A549 (cell line): ENCODE results near the gene FGD1. TPM values are rescaled to one million over a fixed set of nuclear protein-coding genes. Genes with fewer than 3 reads are reported as not detected.
A peak's percentile ranks its signal among the peaks of the same experiment; 100 is the strongest.

Experiments used
- ATAC-seq, 2 experiments: fragments of 200-7000 bp in 1 of 2; fragments of >200 bp in 1 of 2; cut with Nextera tagmentation in 1 of 2; cut with Tn5 transposase in 1 of 2; 3 replicates each; pipeline versions ENCODE4 v1.8.0 to v1.9.1; 2018 to 2020; ENCODE audit warnings: mild to moderate bottlenecking in 1 of 2, moderate library complexity in 1 of 2
- CTCF ChIA-PET: fragments of 300-600 bp; sonication (Branson Sonifier 250); formaldehyde crosslinking; extraction: SDS; loops from one replicate; lab custom pipeline; 2021; ENCODE audit warnings: antibody characterized with exemption, inconsistent platforms; lab: Yijun Ruan, JAX
- POLR2A ChIA-PET: fragments of 350-600 bp; formaldehyde crosslinking; extraction: SDS; loops from one replicate; lab custom pipeline; 2021; ENCODE audit warnings: antibody characterized with exemption, inconsistent platforms; lab: Yijun Ruan, JAX
- DNase-seq, 2 experiments: peaks; one replicate each; pipeline versions ENCODE4 v3.0.0 to v3.0.0-alpha.2; 2011 to 2016; ENCODE audit warnings: low read depth in 1 of 2, low spot score in 1 of 2
- FAIRE-seq: peaks from 2 replicates; lab custom pipeline; 2011; peaks lifted over from hg19 to GRCh38; lab: Jason Lieb, UNC
- H3K27ac ChIP-seq, 2 experiments: fragments of >200 bp; sonication (Bioruptor Twin); formaldehyde crosslinking; 3 replicates each; pipeline ENCODE4 v1.5.1; 2016 to 2017
- H3K4me1 ChIP-seq: fragments of >200 bp; sonication (Bioruptor Twin); formaldehyde crosslinking; 3 replicates; pipeline ENCODE4 v1.6.1; 2016
- H3K4me2 ChIP-seq: fragments of >200 bp; sonication (Bioruptor Twin); formaldehyde crosslinking; 3 replicates; pipeline ENCODE4 v1.6.1; 2016
- H3K4me3 ChIP-seq: fragments of >200 bp; sonication (Bioruptor Twin); formaldehyde crosslinking; 3 replicates; pipeline ENCODE4 v1.5.1; 2016
- H3K9me3 ChIP-seq: fragments of >200 bp; sonication (Bioruptor Twin); formaldehyde crosslinking; 3 replicates; pipeline ENCODE4 v1.6.1; 2016
- ATOH8 ChIP-seq: fragments of 250-450 bp; sonication (Bioruptor Pico); IDR thresholded peaks from 2 replicates; pipeline ENCODE4 v1.5.0; 2020; ENCODE audit warnings: low read depth, mild to moderate bottlenecking, moderate library complexity
- BHLHE40 ChIP-seq: IDR thresholded peaks from 2 replicates; pipeline ENCODE4 v1.6.1; 2012; ENCODE audit warnings: low read depth, low read length, inconsistent platforms
- CHD2 ChIP-seq: fragments of 150-350 bp; IDR thresholded peaks from 2 replicates; pipeline ENCODE4 v1.6.1; 2014; ENCODE audit warnings: low read length; ENCODE audit not compliant: partially characterized antibody
- CTCF ChIP-seq: fragments of >200 bp; sonication (Bioruptor Twin); formaldehyde crosslinking; IDR thresholded peaks from 3 replicates; pipeline ENCODE4 v1.5.1; 2016
- EHF ChIP-seq: fragments of 250-450 bp; sonication (Bioruptor Pico); IDR thresholded peaks from 2 replicates; pipeline ENCODE4 v1.5.0; 2020; ENCODE audit warnings: mild to moderate bottlenecking
- FOSB ChIP-seq: fragments of 250-450 bp; sonication (Bioruptor Pico); IDR thresholded peaks from 2 replicates; pipeline ENCODE4 v1.5.0; 2020; ENCODE audit warnings: mild to moderate bottlenecking, moderate library complexity
- HDAC2 ChIP-seq: fragments of 200-600 bp; sonication (generic); IDR thresholded peaks from 2 replicates; pipeline ENCODE4 v1.6.1; 2016
- HOXA7 ChIP-seq: fragments of 250-450 bp; sonication (Bioruptor Pico); IDR thresholded peaks from 2 replicates; pipeline ENCODE4 v1.5.0; 2020; ENCODE audit warnings: mild to moderate bottlenecking, moderate library complexity
- KDM1A ChIP-seq: fragments of 200-600 bp; sonication (generic); IDR thresholded peaks from 2 replicates; pipeline ENCODE4 v1.6.1; 2016; ENCODE audit warnings: low read depth, mild to moderate bottlenecking
- MAZ ChIP-seq: fragments of 150-350 bp; IDR thresholded peaks from 2 replicates; pipeline ENCODE4 v1.6.1; 2014; ENCODE audit warnings: antibody characterized with exemption, low read depth, low read length, borderline replicate concordance
- MYC ChIP-seq: IDR thresholded peaks from 2 replicates; pipeline ENCODE4 v1.6.1; 2012; ENCODE audit warnings: mild to moderate bottlenecking, inconsistent platforms, low read length, improper control_type of control experiment, borderline replicate concordance
- NPAS2 ChIP-seq: fragments of 250-450 bp; sonication (Bioruptor Pico); IDR thresholded peaks from 2 replicates; pipeline ENCODE4 v1.8.0; 2022; ENCODE audit warnings: mild to moderate bottlenecking, moderate library complexity, borderline replicate concordance
- RFX5 ChIP-seq: fragments of 450-650 bp; IDR thresholded peaks from 2 replicates; pipeline ENCODE4 v1.7.1; 2014; ENCODE audit warnings: antibody characterized with exemption, mild to moderate bottlenecking, moderate library complexity
- SMC3 ChIP-seq: fragments of >200 bp; sonication (Bioruptor Twin); formaldehyde crosslinking; IDR thresholded peaks from 3 replicates; pipeline ENCODE4 v1.6.1; 2018; ENCODE audit warnings: inconsistent platforms
- SREBF2 ChIP-seq: fragments of 450-650 bp; IDR thresholded peaks from 2 replicates; pipeline ENCODE4 v1.6.1; 2014; ENCODE audit warnings: mild to moderate bottlenecking, moderate library complexity
- TFCP2L1 ChIP-seq: fragments of 250-450 bp; sonication (Bioruptor Pico); IDR thresholded peaks from 2 replicates; pipeline ENCODE4 v1.5.0; 2021; ENCODE audit warnings: mild to moderate bottlenecking
- WGBS: methylation state at CpG from one replicate; pipeline ENCODE4 v1.1.6; 2017; ENCODE audit errors: missing lambda C conversion rate; 5-methylcytosine and 5-hydroxymethylcytosine counted together
- polyA plus RNA-seq, 4 experiments: library from polyadenylated mRNA; depleted of rRNA in 3 of 4; stranded (reverse); fragments of >200 nt; fragmentation: RNase III in 1 of 4; extraction: RNeasy Plus Mini Kit Qiagen cat#74134 plus additional on column Dnase treatment in 1 of 4; gene quantifications; 2 replicates in 3 of 4; 3 replicates in 1 of 4; pipeline ENCODE4 v1.2.3, GENCODE V29; 2011 to 2017
- TF ChIP-seq, protein P1 (sequence below): IDR thresholded peaks from 2 replicates; pipeline ENCODE4 v1.6.1; 2012
- TF ChIP-seq, protein P2 (sequence below): fragments of 250-450 bp; sonication (Bioruptor Pico); IDR thresholded peaks from 2 replicates; pipeline ENCODE4 v1.5.0; 2021; ENCODE audit warnings: mild to moderate bottlenecking, moderate library complexity, borderline replicate concordance

FGD1 gene
- polyA plus RNA-seq, 2 of the 4 experiments (the other 2 are of a cell fraction), result 1.9 to 5.8 TPM

DNA sequence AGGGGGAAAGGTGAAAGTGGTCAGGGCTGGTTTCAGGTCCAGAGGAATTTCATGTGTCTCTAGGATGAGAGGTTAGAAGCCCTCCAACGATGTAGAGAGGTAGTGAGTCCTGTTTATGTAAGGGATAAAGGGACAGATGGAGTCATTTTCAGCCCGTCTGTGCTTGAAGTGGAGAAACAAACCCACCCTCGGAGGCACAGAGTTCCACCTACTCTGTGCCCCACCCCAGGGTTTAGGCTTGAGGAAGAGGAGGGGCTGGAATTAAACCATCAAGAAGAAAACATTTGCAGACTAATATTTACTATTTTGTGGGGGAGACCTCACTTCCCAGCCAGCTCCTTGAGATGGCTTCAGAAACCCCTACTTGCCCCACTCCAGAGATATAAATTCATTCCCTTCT lies 33.1 kb upstream of the FGD1 start:
- ChIA-PET POLR2A (interaction anchor here (1.1 to 1.9 kb wide), 7 partner anchors 14 to 845 kb away, joined by 3 to 12 read pairs (median 4); partner anchors contain the start of genes FGD1 and TSR2), CTCF (interaction anchor here (1.0 kb wide), 1 partner anchor 15 kb away, joined by 3 read pairs; no protein-coding TSS in a partner anchor)
- Histone ChIP-seq H3K9me3 (peaks cover 7% of the 10 kb centered on the region; the same call in 2 of the 3 replicates), H3K27ac (peak overlapping the region; percentile 96 to 99), H3K4me1 (peaks cover 16% of the 10 kb centered on the region; the same call in 2 of the 3 replicates), H3K4me3 (peak overlapping the region; percentile 92), H3K4me2 (peak overlapping the region; percentile 70)
- FAIRE-seq (no peak), DNase-seq (no peak), ATAC-seq (no peak)
- WGBS, result 84% methylated on average over 3 of the region's 3 CpGs
- TF ChIP-seq CTCF, result no peak
- no peak for TF ChIP-seq MAZ
- no peak for TF ChIP-seq RFX5
- no peak for TF ChIP-seq HOXA7 (CRISPR knock-in tag)
- TF ChIP-seq KDM1A, result no peak
- TF ChIP-seq BHLHE40, result no peak
- TF ChIP-seq, protein P1, sequence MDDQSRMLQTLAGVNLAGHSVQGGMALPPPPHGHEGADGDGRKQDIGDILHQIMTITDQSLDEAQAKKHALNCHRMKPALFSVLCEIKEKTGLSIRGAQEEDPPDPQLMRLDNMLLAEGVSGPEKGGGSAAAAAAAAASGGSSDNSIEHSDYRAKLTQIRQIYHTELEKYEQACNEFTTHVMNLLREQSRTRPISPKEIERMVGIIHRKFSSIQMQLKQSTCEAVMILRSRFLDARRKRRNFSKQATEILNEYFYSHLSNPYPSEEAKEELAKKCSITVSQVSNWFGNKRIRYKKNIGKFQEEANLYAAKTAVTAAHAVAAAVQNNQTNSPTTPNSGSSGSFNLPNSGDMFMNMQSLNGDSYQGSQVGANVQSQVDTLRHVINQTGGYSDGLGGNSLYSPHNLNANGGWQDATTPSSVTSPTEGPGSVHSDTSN, result no peak

DNA sequence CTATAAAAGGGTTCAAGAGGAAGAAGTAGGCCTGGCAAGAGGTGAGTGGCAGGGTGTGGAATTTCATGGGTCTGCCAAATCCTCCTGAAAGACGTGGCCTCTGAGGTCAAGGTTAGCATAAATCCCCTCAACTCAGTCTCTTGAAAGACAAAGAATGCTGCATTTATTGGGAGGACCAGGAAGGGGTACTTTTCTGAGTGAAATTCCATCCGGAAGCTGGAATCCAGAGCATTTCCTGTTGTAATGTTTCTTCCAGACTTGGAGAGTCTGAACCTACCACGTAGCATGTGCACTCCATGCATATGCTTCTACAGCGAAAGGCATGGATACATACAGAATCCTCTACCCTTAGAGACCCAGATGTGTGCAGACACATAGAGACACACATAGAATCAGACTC lies 13.4 kb upstream of the FGD1 start:
- POLR2A ChIA-PET, result no interaction called here
- FAIRE-seq (no peak), ATAC-seq (no peak), DNase-seq (no peak)
- Histone ChIP-seq H3K9me3 (no peaks in the 10 kb centered on the region), H3K4me2 (no peak overlapping the region), H3K27ac (no peak overlapping the region), H3K4me1 (no peaks in the 10 kb centered on the region), H3K4me3 (no peak overlapping the region)
- WGBS, result 53% methylated on average over 4 of the region's 4 CpGs
- CTCF ChIA-PET, result no interaction called here
- no peak for TF ChIP-seq MYC
- TF ChIP-seq HDAC2, result no peak
- no peak for TF ChIP-seq FOSB (CRISPR knock-in tag)
- no peak for TF ChIP-seq RFX5

- no peak for FAIRE-seq
- POLR2A ChIA-PET, result interaction anchor here (3.5 kb wide), 1 partner anchor 33 kb away, joined by 10 read pairs; the partner anchor contains the start of gene GNL3L
- H3K4me1 ChIP-seq, result peaks cover 21% of the 10 kb centered on the region
- no peak overlapping the region for H3K4me2 ChIP-seq
- 0 out of 6 replicates have a peak overlapping the region, but pooled peaks of 1 of the 2 experiments have one; percentile 95 for H3K27ac ChIP-seq
- no peak overlapping the region for H3K4me3 ChIP-seq
- no peak for ATAC-seq
- WGBS, result 88% methylated on average over 6 of the region's 6 CpGs
- CTCF ChIA-PET, result no interaction called here
- no peak for DNase-seq
- no peaks in the 10 kb centered on the region for H3K9me3 ChIP-seq
- TF ChIP-seq HOXA7 (CRISPR knock-in tag), result no peak
- no peak for TF ChIP-seq NPAS2
- TF ChIP-seq SREBF2, result no peak
- no peak for TF ChIP-seq EHF (CRISPR knock-in tag)
- TF ChIP-seq ATOH8, result no peak
- TF ChIP-seq TFCP2L1 (CRISPR knock-in tag), result no peak
- no peak for TF ChIP-seq SMC3
- no peak for TF ChIP-seq BHLHE40
- TF ChIP-seq CHD2, result no peak
- TF ChIP-seq, protein P2, sequence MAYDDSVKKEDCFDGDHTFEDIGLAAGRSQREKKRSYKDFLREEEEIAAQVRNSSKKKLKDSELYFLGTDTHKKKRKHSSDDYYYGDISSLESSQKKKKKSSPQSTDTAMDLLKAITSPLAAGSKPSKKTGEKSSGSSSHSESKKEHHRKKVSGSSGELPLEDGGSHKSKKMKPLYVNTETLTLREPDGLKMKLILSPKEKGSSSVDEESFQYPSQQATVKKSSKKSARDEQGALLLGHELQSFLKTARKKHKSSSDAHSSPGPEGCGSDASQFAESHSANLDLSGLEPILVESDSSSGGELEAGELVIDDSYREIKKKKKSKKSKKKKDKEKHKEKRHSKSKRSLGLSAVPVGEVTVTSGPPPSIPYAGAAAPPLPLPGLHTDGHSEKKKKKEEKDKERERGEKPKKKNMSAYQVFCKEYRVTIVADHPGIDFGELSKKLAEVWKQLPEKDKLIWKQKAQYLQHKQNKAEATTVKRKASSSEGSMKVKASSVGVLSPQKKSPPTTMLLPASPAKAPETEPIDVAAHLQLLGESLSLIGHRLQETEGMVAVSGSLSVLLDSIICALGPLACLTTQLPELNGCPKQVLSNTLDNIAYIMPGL (CRISPR knock-in tag), result no peak
- TF ChIP-seq, all 56 proteins: peak for 0
Measured at GRCh38 chrX:54496936-54497335, 902 bp upstream of the FGD1 start.
